ENCODE data around the gene NFIA. TPM values are rescaled to one million over a fixed set of nuclear protein-coding genes. Genes with fewer than 3 reads are reported as not detected.

The NFIA gene
- total and polyA plus RNA-seq, 9 of the 15 experiments (the other 6 are each of a cell fraction or from before 2014, with no cell fraction given): 5.3 to 24.9 (median 9.8) TPM

DNA sequence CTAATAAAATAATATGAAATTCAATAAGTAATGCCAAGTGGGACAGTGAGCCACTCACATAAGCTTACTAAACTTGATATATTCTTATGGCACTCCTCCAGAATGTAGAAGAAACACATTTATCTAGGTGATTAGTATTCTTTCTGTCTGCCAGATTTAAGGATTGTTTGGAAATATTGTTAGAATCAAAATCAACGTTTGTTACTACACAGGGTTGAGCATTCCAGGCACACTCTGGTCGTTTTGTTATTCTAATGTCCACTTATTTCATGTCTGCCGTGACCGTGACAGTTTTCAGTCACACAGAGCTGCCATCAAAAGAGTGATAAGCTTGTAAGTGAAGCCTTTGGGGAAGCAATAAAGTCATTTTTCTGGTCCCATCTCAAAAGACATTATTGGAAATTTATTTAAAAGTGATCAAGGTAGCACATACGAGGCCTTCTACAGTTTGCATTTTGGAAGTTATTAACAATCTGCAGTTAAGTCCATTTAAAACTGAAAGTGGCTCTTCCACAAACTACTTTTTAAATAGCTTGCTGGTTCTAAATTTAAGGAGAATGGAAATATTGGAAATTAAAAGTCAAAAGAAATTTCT is 38.0 kb downstream of the NFIA start (continued):
- TF ChIP-seq, protein P1, sequence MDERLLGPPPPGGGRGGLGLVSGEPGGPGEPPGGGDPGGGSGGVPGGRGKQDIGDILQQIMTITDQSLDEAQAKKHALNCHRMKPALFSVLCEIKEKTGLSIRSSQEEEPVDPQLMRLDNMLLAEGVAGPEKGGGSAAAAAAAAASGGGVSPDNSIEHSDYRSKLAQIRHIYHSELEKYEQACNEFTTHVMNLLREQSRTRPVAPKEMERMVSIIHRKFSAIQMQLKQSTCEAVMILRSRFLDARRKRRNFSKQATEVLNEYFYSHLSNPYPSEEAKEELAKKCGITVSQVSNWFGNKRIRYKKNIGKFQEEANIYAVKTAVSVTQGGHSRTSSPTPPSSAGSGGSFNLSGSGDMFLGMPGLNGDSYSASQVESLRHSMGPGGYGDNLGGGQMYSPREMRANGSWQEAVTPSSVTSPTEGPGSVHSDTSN (CRISPR knock-in tag; IDR thresholded peaks at IDR 0.05; ENCODE audit: low read depth): no peak
- TF ChIP-seq, protein P1 (tag; conservative IDR thresholded peaks at IDR 0.05; ENCODE audit: low read depth): peak; percentile 54
- TF ChIP-seq WHSC1 (IDR thresholded peaks at IDR 0.05; ENCODE audit: low read length) (no peak), ZBTB8A (IDR thresholded peaks at IDR 0.05; ENCODE audit: partially characterized antibody) (peak; percentile 8), ZNF644 (tag; IDR thresholded peaks at IDR 0.05; ENCODE audit: low read depth) (no peak), MEIS2 (IDR thresholded peaks at IDR 0.05; ENCODE audit: partially characterized antibody) (peak; percentile 51), CHCHD3 (CRISPR knock-in tag; IDR thresholded peaks at IDR 0.05) (no peak), BHLHE40 (IDR thresholded peaks at IDR 0.05; ENCODE audit: low read length) (no peak), PHB2 (IDR thresholded peaks at IDR 0.05; ENCODE audit: low read depth) (no peak), KLF16 (IDR thresholded peaks at IDR 0.05) (no peak), ZNF324 (CRISPR knock-in tag; IDR thresholded peaks at IDR 0.05) (no peak), ARNT (IDR thresholded peaks at IDR 0.05) (no peak), SMARCB1 (IDR thresholded peaks at IDR 0.05; ENCODE audit: insufficient read length, low read depth) (no peak), E2F4 (CRISPR knock-in tag; IDR thresholded peaks at IDR 0.05; ENCODE audit: low read depth) (no peak)
- TF ChIP-seq, protein P2, sequence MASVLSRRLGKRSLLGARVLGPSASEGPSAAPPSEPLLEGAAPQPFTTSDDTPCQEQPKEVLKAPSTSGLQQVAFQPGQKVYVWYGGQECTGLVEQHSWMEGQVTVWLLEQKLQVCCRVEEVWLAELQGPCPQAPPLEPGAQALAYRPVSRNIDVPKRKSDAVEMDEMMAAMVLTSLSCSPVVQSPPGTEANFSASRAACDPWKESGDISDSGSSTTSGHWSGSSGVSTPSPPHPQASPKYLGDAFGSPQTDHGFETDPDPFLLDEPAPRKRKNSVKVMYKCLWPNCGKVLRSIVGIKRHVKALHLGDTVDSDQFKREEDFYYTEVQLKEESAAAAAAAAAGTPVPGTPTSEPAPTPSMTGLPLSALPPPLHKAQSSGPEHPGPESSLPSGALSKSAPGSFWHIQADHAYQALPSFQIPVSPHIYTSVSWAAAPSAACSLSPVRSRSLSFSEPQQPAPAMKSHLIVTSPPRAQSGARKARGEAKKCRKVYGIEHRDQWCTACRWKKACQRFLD (CRISPR knock-in tag; IDR thresholded peaks at IDR 0.05): peak; percentile 25; the same call in 1 of the 2 replicates
- TF ChIP-seq, protein P3, sequence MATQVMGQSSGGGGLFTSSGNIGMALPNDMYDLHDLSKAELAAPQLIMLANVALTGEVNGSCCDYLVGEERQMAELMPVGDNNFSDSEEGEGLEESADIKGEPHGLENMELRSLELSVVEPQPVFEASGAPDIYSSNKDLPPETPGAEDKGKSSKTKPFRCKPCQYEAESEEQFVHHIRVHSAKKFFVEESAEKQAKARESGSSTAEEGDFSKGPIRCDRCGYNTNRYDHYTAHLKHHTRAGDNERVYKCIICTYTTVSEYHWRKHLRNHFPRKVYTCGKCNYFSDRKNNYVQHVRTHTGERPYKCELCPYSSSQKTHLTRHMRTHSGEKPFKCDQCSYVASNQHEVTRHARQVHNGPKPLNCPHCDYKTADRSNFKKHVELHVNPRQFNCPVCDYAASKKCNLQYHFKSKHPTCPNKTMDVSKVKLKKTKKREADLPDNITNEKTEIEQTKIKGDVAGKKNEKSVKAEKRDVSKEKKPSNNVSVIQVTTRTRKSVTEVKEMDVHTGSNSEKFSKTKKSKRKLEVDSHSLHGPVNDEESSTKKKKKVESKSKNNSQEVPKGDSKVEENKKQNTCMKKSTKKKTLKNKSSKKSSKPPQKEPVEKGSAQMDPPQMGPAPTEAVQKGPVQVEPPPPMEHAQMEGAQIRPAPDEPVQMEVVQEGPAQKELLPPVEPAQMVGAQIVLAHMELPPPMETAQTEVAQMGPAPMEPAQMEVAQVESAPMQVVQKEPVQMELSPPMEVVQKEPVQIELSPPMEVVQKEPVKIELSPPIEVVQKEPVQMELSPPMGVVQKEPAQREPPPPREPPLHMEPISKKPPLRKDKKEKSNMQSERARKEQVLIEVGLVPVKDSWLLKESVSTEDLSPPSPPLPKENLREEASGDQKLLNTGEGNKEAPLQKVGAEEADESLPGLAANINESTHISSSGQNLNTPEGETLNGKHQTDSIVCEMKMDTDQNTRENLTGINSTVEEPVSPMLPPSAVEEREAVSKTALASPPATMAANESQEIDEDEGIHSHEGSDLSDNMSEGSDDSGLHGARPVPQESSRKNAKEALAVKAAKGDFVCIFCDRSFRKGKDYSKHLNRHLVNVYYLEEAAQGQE (IDR thresholded peaks at IDR 0.05; ENCODE audit: borderline replicate concordance): no peak
- TF ChIP-seq, protein P3 (CRISPR knock-in tag; IDR thresholded peaks at IDR 0.05; ENCODE audit: low read depth): no peak
